H54 (cell line): ENCODE measurements around the gene ME3.

ENCODE experiments used
- DNase-seq: peaks from one replicate; pipeline ENCODE4 v3.0.0; 2011; ENCODE audit warnings: low spot score, mixed read lengths; ENCODE audit not compliant: insufficient read length
- FAIRE-seq: peaks from 3 replicates; lab custom pipeline; 2011; peaks lifted over from hg19 to GRCh38; lab: Jason Lieb, UNC
- POLR2A ChIP-seq: IDR thresholded peaks from 2 replicates; pipeline ENCODE4 v1.6.1; 2011; ENCODE audit warnings: low read depth, mild to moderate bottlenecking, low read length

ME3 gene

GRCh38 chr11:86500500-86501140, 171.8 kb downstream of the ME3 start:
- FAIRE-seq, result no peak
- TF ChIP-seq POLR2A, result no peak
- no peak for DNase-seq

- TF ChIP-seq POLR2A, result no peak
- no peak for FAIRE-seq
- DNase-seq, result no peak
Observed at GRCh38 chr11:86499723-86500129, 172.7 kb downstream of the ME3 start.

- TF ChIP-seq POLR2A, result no peak
- DNase-seq, result no peak
- FAIRE-seq, result no peak
Observed at GRCh38 chr11:86497836-86498235, 174.6 kb downstream of the ME3 start.

- FAIRE-seq, result no peak
- TF ChIP-seq POLR2A, result no peak
- DNase-seq, result no peak
Observed at GRCh38 chr11:86497310-86497709, 175.1 kb downstream of the ME3 start.

DNA sequence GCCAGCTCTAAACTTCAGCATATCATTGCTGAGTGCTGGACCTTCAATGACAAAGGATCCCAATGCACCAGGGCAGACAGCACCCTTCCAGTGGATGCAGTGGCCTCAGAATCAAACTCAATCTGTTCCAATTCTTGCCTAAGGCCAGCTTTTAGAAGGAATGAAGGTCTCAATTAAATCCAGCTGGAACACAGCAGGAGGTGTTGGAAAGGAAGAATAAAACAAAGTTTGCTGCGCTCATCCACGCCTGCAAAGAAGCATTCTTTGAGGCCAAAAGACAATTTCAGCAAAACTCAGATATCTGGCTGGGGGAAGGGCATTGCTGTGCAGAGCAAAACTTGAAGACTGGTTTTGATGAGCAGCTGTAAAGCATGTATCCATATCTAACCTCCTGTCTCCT, 177.1 kb downstream of the ME3 start:
- no peak for TF ChIP-seq POLR2A
- FAIRE-seq (no peak), DNase-seq (no peak)

DNA sequence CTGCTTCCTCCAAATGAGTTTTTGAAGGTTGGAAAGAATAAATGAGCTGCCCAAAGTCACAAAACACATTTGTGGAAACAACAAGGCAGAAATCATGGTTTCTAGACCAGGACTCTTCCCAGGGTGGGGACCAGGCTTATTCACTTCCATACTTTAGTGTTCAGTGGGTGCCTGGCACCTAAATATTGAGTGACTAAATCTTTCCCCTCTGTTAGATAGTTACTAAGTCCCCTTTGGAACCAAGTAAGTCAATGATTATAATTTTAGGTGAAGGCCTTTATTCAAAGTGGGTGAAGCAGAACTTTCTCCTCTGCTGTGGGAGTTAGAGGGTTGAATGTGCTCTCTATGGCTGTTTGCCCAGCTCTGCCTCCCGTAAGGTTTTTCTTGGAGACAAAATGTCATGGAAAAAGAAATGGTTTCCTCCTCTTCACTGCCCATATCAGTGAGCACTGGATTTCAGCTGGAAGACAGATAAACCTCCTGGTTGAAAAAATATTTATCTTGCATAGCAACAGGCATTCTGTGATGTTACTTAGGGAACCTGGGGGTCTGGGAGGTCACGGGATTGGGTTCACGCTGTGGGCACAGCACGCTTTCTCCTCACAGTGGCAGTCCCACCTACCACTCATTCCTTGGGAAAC, 179.9 kb downstream of the ME3 start:
- DNase-seq (no peak), FAIRE-seq (no peak)
- no peak for TF ChIP-seq POLR2A

DNA sequence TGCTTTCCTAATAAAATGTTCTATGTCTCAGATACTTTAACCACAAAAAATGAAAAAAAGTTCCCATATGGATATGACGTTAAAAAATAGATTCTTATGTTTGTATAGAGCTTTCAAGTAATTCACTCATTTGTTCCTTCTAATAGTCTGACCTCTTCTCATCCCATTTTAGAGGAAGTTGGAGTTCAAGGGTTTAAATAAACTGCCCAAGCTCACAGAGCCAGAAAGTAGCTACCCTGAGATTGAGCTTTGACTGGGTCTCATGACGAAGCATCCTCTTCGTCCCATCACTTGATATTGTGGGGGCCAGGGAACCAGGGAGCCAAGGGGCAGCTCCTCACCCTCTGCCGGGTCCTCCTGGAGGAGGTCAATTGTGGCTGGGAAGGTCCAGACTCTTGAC, 181.4 kb downstream of the ME3 start:
- TF ChIP-seq POLR2A, result no peak
- no peak for DNase-seq
- no peak for FAIRE-seq

GRCh38 chr11:86490582-86490981, 181.8 kb downstream of the ME3 start:
- DNase-seq, result no peak
- no peak for TF ChIP-seq POLR2A
- no peak for FAIRE-seq

GRCh38 chr11:86489442-86489841, 183.0 kb downstream of the ME3 start:
- FAIRE-seq, result no peak
- no peak for DNase-seq
- no peak for TF ChIP-seq POLR2A

DNA sequence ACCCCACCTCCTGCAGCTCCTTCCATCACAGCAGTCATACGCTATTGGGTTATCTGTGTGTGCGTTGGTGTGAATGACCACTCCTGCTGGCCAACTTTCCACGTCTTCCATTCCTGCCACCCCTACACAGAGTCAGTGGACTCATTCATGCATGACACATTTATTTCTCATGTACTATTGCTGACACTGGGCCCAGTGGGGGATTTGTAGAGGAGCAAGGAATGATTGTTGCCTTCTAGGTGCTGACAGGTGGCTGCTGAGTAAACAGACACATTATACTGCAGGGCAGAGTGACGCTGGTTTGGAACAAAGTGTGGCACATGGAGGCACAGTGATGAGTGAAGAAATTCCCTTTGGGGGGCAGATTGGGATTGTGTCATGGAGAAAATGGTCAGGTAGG, 183.9 kb downstream of the ME3 start:
- no peak for TF ChIP-seq POLR2A
- DNase-seq, result no peak
- no peak for FAIRE-seq

GRCh38 chr11:86487671-86488070, 184.7 kb downstream of the ME3 start:
- no peak for FAIRE-seq

DNA sequence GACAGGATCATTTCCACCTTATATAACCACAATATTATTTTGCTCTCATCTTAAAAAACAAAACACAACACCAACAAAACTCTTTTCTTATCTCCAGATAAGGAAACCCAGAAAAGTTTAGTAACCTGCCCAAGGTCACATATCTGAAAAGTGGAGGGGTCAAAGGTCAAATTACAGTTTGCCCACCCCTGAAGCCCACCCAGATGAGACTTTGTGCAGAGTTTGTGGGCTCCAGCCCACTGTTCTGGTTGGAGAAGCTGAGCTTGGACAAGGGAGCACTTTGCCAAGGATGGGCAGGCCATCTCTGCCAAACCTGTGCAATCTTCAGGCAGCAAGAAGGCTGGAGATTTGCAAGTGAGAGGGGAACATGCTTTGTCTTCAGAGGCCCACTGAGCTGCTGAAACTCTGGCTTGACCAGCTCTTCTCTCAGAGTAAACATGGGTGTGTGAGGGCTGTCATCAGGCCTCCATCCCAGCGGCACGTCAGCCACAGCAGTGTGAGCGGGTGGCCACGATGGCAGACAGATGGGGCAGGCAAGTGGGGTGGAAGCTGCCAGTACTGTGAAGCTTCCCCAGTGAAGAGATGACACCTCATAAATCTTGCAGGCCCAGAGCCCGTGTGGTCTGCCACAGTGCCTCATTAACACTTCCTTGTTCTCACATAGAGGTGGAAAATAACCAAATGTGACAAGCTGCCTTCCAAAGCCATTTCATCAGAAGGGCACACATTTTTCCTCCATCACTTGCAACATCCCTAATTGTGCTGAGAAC, 186.0 kb downstream of the ME3 start:
- no peak for TF ChIP-seq POLR2A
- DNase-seq (no peak), FAIRE-seq (no peak)

More at GRCh38 chr11:86487671-86488070, 184.7 kb downstream of the ME3 start:
- no peak for DNase-seq
- TF ChIP-seq POLR2A, result no peak

DNA sequence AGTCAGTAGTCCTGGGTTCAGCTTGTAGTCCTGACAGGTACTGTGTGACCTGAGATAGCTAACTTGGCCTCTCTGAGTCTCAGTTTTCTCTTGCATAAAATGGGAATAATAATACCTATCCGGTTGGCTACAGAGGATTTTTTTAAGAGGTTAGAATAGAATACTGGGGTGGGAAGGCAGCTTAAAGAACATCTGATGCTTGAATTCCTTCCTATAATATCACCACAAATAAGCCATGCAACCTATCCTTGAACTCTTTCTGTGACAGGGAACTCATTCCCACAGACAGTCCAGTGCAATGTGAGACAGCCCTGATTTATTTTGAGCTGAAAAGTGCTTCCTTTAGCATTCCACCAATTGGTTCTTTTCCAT, 187.6 kb downstream of the ME3 start:
- FAIRE-seq (no peak), DNase-seq (no peak)
- no peak for TF ChIP-seq POLR2A

- peak; percentile 82 for DNase-seq
- FAIRE-seq, result peak; percentile 41
- no peak for TF ChIP-seq POLR2A
Observed at GRCh38 chr11:86483940-86484794, 188.2 kb downstream of the ME3 start.

DNA sequence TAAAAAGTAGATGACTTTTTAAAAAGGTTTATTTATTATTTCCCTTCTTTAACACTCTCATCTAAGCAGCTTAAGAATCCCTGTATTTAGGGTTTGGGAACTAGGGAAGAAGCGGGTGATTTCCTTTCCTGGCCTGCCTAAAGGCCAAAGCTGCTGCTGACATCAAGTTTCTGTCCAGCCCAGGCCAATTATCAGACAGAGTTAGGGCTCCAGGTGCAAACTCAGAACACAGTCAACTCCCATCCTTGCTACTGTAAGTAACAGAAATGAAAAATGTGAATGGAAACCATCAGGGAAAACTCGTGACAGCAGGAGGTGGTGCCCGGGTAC, 188.8 kb downstream of the ME3 start:
- no peak for TF ChIP-seq POLR2A
- FAIRE-seq (no peak), DNase-seq (no peak)
